ENCODE measurements around the gene SLC23A2.
"Not testable (repeated sequence)": the region's sequence is repeated elsewhere in the genome, so short reads cannot be mapped to it uniquely, and the experiment has no call there.

The SLC23A2 gene

DNA sequence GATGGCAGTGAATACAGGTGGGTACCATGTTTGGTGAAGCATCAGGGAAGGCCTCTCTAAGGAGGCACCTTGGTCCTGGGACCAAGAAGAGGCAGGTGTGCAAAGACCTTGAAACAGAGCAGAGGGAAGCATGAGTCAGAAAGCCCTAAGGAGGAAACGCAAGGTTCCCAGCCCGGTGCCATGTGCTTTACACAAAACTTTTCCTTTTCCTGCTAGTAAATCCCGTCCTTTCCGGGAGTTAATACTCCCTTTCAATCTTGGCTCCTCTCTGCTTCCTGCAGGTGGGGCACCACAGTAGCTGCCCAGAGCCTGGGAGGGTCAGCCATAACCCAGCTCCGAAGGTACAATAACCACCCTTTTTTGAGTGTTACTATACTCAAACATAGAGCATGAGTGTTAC lies 19.4 kb upstream of the SLC23A2 start:
- Histone ChIP-seq H3K4me3 (ENCODE audit: low read depth, low read length) (no peak overlapping the region), H3K27me3 (replicated peaks) (no peaks in the 10 kb centered on the region), H3K36me3 (replicated peaks) (no peaks in the 10 kb centered on the region), H3K27ac (no peak overlapping the region)
- DNase-seq, result no peak
- TF ChIP-seq, protein P1, sequence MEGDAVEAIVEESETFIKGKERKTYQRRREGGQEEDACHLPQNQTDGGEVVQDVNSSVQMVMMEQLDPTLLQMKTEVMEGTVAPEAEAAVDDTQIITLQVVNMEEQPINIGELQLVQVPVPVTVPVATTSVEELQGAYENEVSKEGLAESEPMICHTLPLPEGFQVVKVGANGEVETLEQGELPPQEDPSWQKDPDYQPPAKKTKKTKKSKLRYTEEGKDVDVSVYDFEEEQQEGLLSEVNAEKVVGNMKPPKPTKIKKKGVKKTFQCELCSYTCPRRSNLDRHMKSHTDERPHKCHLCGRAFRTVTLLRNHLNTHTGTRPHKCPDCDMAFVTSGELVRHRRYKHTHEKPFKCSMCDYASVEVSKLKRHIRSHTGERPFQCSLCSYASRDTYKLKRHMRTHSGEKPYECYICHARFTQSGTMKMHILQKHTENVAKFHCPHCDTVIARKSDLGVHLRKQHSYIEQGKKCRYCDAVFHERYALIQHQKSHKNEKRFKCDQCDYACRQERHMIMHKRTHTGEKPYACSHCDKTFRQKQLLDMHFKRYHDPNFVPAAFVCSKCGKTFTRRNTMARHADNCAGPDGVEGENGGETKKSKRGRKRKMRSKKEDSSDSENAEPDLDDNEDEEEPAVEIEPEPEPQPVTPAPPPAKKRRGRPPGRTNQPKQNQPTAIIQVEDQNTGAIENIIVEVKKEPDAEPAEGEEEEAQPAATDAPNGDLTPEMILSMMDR (IDR thresholded peaks at IDR 0.05; ENCODE audit: low read depth, low read length, missing control alignments), result no peak
- in situ Hi-C loops (cut with HindIII; ENCODE audit: low pct_ligation_motif_present, low sequenced_read_pairs), result no loop called here

DNA sequence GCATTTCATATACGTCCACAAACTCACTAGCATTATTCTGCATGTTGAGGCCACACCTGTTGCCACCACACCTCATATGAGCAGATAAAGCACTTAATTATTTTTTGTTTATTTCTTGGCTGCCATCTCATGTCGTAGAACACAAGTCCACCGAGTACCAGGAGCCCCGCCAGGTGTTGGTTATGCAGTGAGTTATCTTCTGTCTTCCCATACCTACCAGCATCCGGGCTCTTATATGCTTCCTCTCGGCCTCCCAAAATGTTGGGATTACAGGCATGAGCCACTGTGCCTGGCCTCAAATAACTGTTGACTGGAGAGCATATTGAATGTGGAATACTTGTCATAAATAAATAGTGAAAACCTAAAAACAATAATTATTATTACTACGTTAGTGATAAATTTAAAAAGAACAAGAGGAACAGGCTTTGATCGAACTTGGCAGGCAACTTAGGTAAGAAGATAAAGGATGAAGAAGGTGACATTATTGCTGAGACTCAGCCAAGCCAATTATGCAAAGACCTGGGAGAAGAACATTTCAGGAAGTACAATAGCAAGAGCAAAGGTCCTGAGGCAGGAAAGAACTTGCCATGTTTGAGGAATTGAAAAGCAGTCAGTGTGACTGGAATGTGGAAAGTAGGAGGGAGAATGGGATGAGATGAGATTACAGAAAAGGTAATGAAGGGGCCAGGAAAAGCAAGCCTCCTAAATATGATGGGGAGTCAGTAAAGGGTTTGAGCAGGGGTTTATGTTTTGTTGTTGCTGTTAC lies 12.6 kb upstream of the SLC23A2 start:
- no peak for DNase-seq
- H3K36me3 ChIP-seq (replicated peaks), result no peaks in the 10 kb centered on the region
- TF ChIP-seq, protein P1 (IDR thresholded peaks at IDR 0.05; ENCODE audit: low read depth, low read length, missing control alignments), result no peak
- H3K4me3 ChIP-seq (ENCODE audit: low read depth, low read length), result no peak overlapping the region
- no peak overlapping the region for H3K27ac ChIP-seq
- in situ Hi-C loops (cut with HindIII; ENCODE audit: low pct_ligation_motif_present, low sequenced_read_pairs), result no loop called here
- no peaks in the 10 kb centered on the region for H3K27me3 ChIP-seq (replicated peaks)

DNA sequence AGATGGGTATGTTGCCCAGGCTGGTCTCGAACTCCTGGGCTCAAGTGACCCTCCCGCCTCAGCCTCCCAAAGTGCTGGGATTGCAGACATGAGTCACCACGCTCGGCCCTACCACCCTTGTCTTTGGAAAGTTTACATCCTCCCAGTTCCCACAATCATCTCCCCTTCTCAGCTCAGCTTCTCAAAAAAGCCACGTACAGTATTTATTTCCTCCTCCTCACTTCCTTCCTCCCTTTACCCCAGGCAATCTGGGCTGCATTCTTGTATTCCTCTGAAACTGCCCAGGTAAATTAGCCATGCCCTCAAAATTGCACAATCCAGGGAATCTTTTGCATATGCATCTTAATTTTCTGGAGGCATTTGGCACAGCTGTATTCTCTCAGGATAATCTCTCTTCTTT lies 7.4 kb upstream of the SLC23A2 start:
- Histone ChIP-seq H3K36me3 (replicated peaks) (no peaks in the 10 kb centered on the region), H3K27me3 (replicated peaks) (no peaks in the 10 kb centered on the region), H3K4me3 (ENCODE audit: low read depth, low read length) (no peak overlapping the region), H3K27ac (no peak overlapping the region)
- TF ChIP-seq, protein P1 (IDR thresholded peaks at IDR 0.05; ENCODE audit: low read depth, low read length, missing control alignments), result no peak
- in situ Hi-C loops (cut with HindIII; ENCODE audit: low pct_ligation_motif_present, low sequenced_read_pairs), result no loop called here
- no peak for DNase-seq

DNA sequence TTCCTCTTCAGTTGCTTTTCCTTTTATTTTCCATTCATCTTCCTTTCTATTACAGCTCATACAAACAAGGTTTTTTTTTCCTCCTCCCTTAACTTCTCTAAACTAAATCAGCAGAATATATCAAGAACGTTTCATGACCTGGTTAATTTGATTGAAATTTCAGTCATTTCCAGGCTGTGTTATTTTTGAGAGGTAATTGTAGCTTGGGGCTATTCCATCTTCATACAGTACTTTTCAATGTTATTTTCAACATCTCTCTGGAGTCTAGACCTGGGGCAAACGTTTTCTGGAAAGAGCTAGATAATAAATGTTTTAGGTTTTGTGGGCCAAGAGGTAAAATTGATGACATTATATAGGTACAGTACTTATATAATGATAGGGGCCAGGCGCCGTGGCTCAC lies 4.0 kb upstream of the SLC23A2 start:
- H3K27me3 ChIP-seq (replicated peaks), result no peaks in the 10 kb centered on the region
- TF ChIP-seq, protein P1 (IDR thresholded peaks at IDR 0.05; ENCODE audit: low read depth, low read length, missing control alignments), result no peak
- H3K36me3 ChIP-seq (replicated peaks), result no peaks in the 10 kb centered on the region
- DNase-seq, result no peak
- H3K4me3 ChIP-seq (ENCODE audit: low read depth, low read length), result no peak overlapping the region
- in situ Hi-C loops (cut with HindIII; ENCODE audit: low pct_ligation_motif_present, low sequenced_read_pairs), result no loop called here
- no peak overlapping the region for H3K27ac ChIP-seq

DNA sequence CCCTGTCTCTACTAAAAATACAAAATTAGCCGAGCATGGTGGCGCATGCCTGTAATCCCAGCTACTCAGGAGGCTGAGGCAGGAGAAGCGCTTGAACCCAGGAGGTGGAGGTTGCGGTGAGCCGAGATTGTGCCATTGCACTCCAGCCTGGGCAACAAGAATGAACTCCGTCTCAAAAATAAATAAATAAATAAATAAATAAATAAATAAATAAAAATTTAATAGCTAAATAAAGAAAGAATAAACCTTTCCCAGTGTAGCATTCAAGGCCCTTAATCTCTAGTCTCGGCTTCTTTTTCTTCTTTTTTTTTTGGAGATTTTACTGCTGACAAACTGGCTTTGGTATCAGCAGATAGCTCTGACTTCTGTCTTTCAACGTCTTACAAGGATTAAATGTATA lies 3.5 kb upstream of the SLC23A2 start:
- H3K27ac ChIP-seq; DNase-seq; in situ Hi-C loops (cut with HindIII; ENCODE audit: low pct_ligation_motif_present, low sequenced_read_pairs); H3K4me3 ChIP-seq (ENCODE audit: low read depth, low read length); H3K27me3 ChIP-seq (replicated peaks); H3K36me3 ChIP-seq (replicated peaks): not testable (repeated sequence)

DNA sequence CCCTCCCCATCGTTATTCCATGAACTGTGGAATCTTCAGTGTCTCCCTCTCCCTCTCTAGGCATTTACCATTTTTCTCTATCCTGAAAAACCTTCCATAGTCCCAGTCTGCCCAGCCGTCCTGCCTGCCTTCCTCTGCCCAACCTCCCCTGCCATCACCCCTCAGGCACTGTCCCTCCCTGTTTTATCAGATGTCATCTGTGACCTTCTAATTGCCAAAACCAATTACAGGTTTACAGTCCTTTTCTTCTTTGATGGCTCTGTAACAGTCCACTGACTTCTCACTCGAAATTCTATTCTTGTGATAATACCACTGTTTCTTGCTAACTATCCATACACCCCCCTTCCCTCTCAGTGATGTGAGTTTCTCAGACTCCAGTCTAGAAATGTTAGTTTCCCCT lies 2.3 kb upstream of the SLC23A2 start:
- TF ChIP-seq, protein P1 (IDR thresholded peaks at IDR 0.05; ENCODE audit: low read depth, low read length, missing control alignments), result no peak
- no peaks in the 10 kb centered on the region for H3K27me3 ChIP-seq (replicated peaks)
- H3K4me3 ChIP-seq (ENCODE audit: low read depth, low read length), result no peak overlapping the region
- in situ Hi-C loops (cut with HindIII; ENCODE audit: low pct_ligation_motif_present, low sequenced_read_pairs), result no loop called here
- no peak for DNase-seq
- H3K36me3 ChIP-seq (replicated peaks), result no peaks in the 10 kb centered on the region
- H3K27ac ChIP-seq, result no peak overlapping the region
